DOHH2 (cell line): Measurements from ENCODE around the gene GJD2.

ENCODE experiments used
- H3F3A ChIP-seq: fragments of 200-600 bp; sonication (generic), shearing (Covaris generic); 2 replicates; pipeline ENCODE4 v1.6.0; 2016; ENCODE audit warnings: antibody characterized with exemption, mild to moderate bottlenecking; ENCODE audit not compliant: control insufficient read depth, insufficient read depth
- H3K27ac ChIP-seq: fragments of 200-600 bp; sonication (generic); 2 replicates; pipeline ENCODE4 v1.5.1; 2014; ENCODE audit warnings: low read depth, mild to moderate bottlenecking, low read length, moderate library complexity
- H3K27me3 ChIP-seq: fragments of 200-600 bp; sonication (generic); 2 replicates; pipeline ENCODE4 v1.6.1; 2014; ENCODE audit warnings: mild to moderate bottlenecking, low read length, mixed read lengths; ENCODE audit not compliant: control insufficient read depth
- H3K36me3 ChIP-seq: fragments of 200-600 bp; sonication (generic); 2 replicates; pipeline ENCODE4 v1.6.1; 2014; ENCODE audit warnings: mild to moderate bottlenecking, low read length, moderate library complexity, mixed read lengths; ENCODE audit not compliant: control insufficient read depth
- H3K4me1 ChIP-seq: fragments of 200-600 bp; sonication (generic); 2 replicates; pipeline ENCODE4 v1.6.1; 2014; ENCODE audit warnings: mild to moderate bottlenecking, low read length, mixed read lengths; ENCODE audit not compliant: control insufficient read depth
- H3K4me2 ChIP-seq: fragments of 200-600 bp; sonication (generic); 2 replicates; pipeline ENCODE4 v1.6.0; 2014; ENCODE audit warnings: mild to moderate bottlenecking, low read length, moderate library complexity
- H3K4me3 ChIP-seq: fragments of 200-600 bp; sonication (generic); 2 replicates; pipeline ENCODE4 v1.5.1; 2014; ENCODE audit warnings: mild to moderate bottlenecking, low read length, mixed read lengths
- H3K79me2 ChIP-seq: fragments of 200-600 bp; sonication (generic); 2 replicates; pipeline ENCODE4 v1.6.1; 2014; ENCODE audit warnings: mild to moderate bottlenecking, low read length, mixed read lengths; ENCODE audit not compliant: control insufficient read depth
- H3K9me2 ChIP-seq: fragments of 200-600 bp; sonication (generic); replicated peaks from 2 replicates; pipeline ENCODE4 v1.6.1; 2014; ENCODE audit warnings: mild to moderate bottlenecking, low read length, mixed read lengths; ENCODE audit not compliant: control insufficient read depth
- H3K9me3 ChIP-seq: fragments of 200-600 bp; sonication (generic); 2 replicates; pipeline ENCODE4 v1.6.1; 2014; ENCODE audit warnings: antibody characterized with exemption, low read length, mixed read lengths; ENCODE audit not compliant: control insufficient read depth, insufficient read depth
- H4K20me1 ChIP-seq: fragments of 200-600 bp; sonication (generic); 2 replicates; pipeline ENCODE4 v1.6.0; 2014; ENCODE audit warnings: low read depth, mild to moderate bottlenecking, antibody characterized with exemption, low read length, moderate library complexity; ENCODE audit not compliant: control insufficient read depth, insufficient read depth
- CTCF ChIP-seq: fragments of 200-600 bp; sonication (generic); IDR thresholded peaks from one replicate; pipeline ENCODE4 v1.5.1; 2014; ENCODE audit warnings: antibody characterized with exemption, mild to moderate bottlenecking, low read depth, low read length; ENCODE audit not compliant: poor library complexity, severe bottlenecking
- EZH2phosphoT487 ChIP-seq: fragments of 200-600 bp; sonication (generic); IDR thresholded peaks from 2 replicates; pipeline ENCODE4 v1.6.1; 2017; ENCODE audit warnings: borderline replicate concordance, mild to moderate bottlenecking, antibody characterized with exemption, low read length, moderate library complexity, mixed read lengths

Gene GJD2

GRCh38 chr15:34714476-34715121, 40.2 kb downstream of the GJD2 start:
- no peaks in the 10 kb centered on the region for H4K20me1 ChIP-seq
- no peaks in the 10 kb centered on the region for H3K4me1 ChIP-seq
- H3K4me3 ChIP-seq: no peak overlapping the region
- H3K4me2 ChIP-seq: no peak overlapping the region
- no peaks in the 10 kb centered on the region for H3F3A ChIP-seq
- peaks cover 8% of the 10 kb centered on the region for H3K27me3 ChIP-seq
- H3K36me3 ChIP-seq: no peaks in the 10 kb centered on the region
- H3K27ac ChIP-seq: no peak overlapping the region
- H3K79me2 ChIP-seq: no peaks in the 10 kb centered on the region
- H3K9me2 ChIP-seq: no peaks in the 10 kb centered on the region
- TF ChIP-seq EZH2phosphoT487 (no peak), CTCF (no peak)
- no peaks in the 10 kb centered on the region for H3K9me3 ChIP-seq

- Histone ChIP-seq H3K27me3 (peaks cover 8% of the 10 kb centered on the region), H3K27ac (no peak overlapping the region), H3K36me3 (no peaks in the 10 kb centered on the region), H3K9me3 (no peaks in the 10 kb centered on the region), H3K4me2 (no peak overlapping the region), H4K20me1 (no peaks in the 10 kb centered on the region), H3K4me3 (no peak overlapping the region), H3F3A (no peaks in the 10 kb centered on the region), H3K9me2 (no peaks in the 10 kb centered on the region), H3K79me2 (no peaks in the 10 kb centered on the region), H3K4me1 (no peaks in the 10 kb centered on the region)
- TF ChIP-seq EZH2phosphoT487 (no peak), CTCF (no peak)
Observed at GRCh38 chr15:34713635-34714034, 41.2 kb downstream of the GJD2 start.

GRCh38 chr15:34709866-34710265, 44.9 kb downstream of the GJD2 start:
- no peaks in the 10 kb centered on the region for H3K9me3 ChIP-seq
- H3K9me2 ChIP-seq: no peaks in the 10 kb centered on the region
- H3K27me3 ChIP-seq: peaks cover 23% of the 10 kb centered on the region
- H3K27ac ChIP-seq: no peak overlapping the region
- no peaks in the 10 kb centered on the region for H3K79me2 ChIP-seq
- H3F3A ChIP-seq: no peaks in the 10 kb centered on the region
- no peak for TF ChIP-seq CTCF
- TF ChIP-seq EZH2phosphoT487: no peak
- H3K36me3 ChIP-seq: no peaks in the 10 kb centered on the region
- H4K20me1 ChIP-seq: no peaks in the 10 kb centered on the region
- H3K4me2 ChIP-seq: no peak overlapping the region
- H3K4me3 ChIP-seq: no peak overlapping the region
- no peaks in the 10 kb centered on the region for H3K4me1 ChIP-seq
